HEK293 (cell line): ENCODE measurements around the gene RBMS1.
A peak's percentile ranks its signal among the peaks of the same experiment; 100 is the strongest.

Source experiments
- CTCF ChIA-PET: fragments of 350-600 bp; formaldehyde crosslinking; extraction: SDS; loops from one replicate; lab custom pipeline; 2021; ENCODE audit warnings: antibody characterized with exemption; lab: Yijun Ruan, JAX
- POLR2A ChIA-PET: fragments of 300-600 bp; formaldehyde crosslinking; extraction: SDS; loops from one replicate; lab custom pipeline; 2020; ENCODE audit warnings: antibody characterized with exemption, inconsistent platforms; lab: Yijun Ruan, JAX
- H3K27ac ChIP-seq: fragments of 200-500 bp; sonication (Bioruptor generic); 2 replicates; pipeline ENCODE4 v1.5.1; 2014; ENCODE audit warnings: low read depth, low read length, control low read depth, inconsistent platforms; ENCODE audit errors: extremely low read depth
- H3K36me3 ChIP-seq, 2 experiments: fragments of 200-500 bp in 1 of 2; sonication (Bioruptor generic) in 1 of 2; 1 replicate in 1 of 2; 2 replicates in 1 of 2; pipeline ENCODE4 v1.5.1; 2014 to 2017; ENCODE audit warnings: inconsistent platforms in 2 of 2, low read length in 2 of 2; ENCODE audit not compliant: control insufficient read depth in 2 of 2, insufficient read depth in 1 of 2
- H3K4me1 ChIP-seq: fragments of 200-500 bp; sonication (Bioruptor generic); 2 replicates; pipeline ENCODE4 v1.5.1; 2014; ENCODE audit warnings: mild to moderate bottlenecking, low read length, inconsistent platforms; ENCODE audit not compliant: control insufficient read depth, insufficient read depth
- H3K4me3 ChIP-seq: 2 replicates; pipeline ENCODE4 v1.5.1; 2011; ENCODE audit warnings: low read depth, mild to moderate bottlenecking, control low read depth, low read length, moderate library complexity
- H3K9me3 ChIP-seq: fragments of 200-500 bp; sonication (Bioruptor generic); 2 replicates; pipeline ENCODE4 v1.5.1; 2014; ENCODE audit warnings: low read depth, low read length, inconsistent platforms; ENCODE audit not compliant: control insufficient read depth, insufficient read depth
- FEZF1 ChIP-seq: fragments of 450-650 bp; formaldehyde crosslinking; IDR thresholded peaks from 2 replicates; pipeline ENCODE4 v1.5.1; 2016; ENCODE audit warnings: missing biosample characterization, missing genetic modification characterization
- INSM2 ChIP-seq: fragments of 450-650 bp; formaldehyde crosslinking; IDR thresholded peaks from 2 replicates; pipeline ENCODE4 v1.5.1; 2016; ENCODE audit warnings: missing biosample characterization, missing genetic modification characterization
- KLF1 ChIP-seq: fragments of 450-650 bp; formaldehyde crosslinking; IDR thresholded peaks from 2 replicates; pipeline ENCODE4 v1.5.1; 2016; ENCODE audit warnings: missing biosample characterization, missing genetic modification characterization
- KLF10 ChIP-seq: fragments of 450-650 bp; IDR thresholded peaks from 2 replicates; pipeline ENCODE4 v1.5.1; 2018; ENCODE audit warnings: missing biosample characterization, mild to moderate bottlenecking, missing genetic modification characterization
- SCRT1 ChIP-seq: fragments of 450-650 bp; formaldehyde crosslinking; IDR thresholded peaks from 2 replicates; pipeline ENCODE4 v1.5.1; 2016; ENCODE audit warnings: missing biosample characterization, missing genetic modification characterization, borderline replicate concordance
- WT1 ChIP-seq: fragments of 450-650 bp; formaldehyde crosslinking; IDR thresholded peaks from 2 replicates; pipeline ENCODE4 v1.5.1; 2016; ENCODE audit warnings: missing biosample characterization, missing genetic modification characterization
- YY2 ChIP-seq: fragments of 450-650 bp; formaldehyde crosslinking; IDR thresholded peaks from 2 replicates; pipeline ENCODE4 v1.5.1; 2016; ENCODE audit warnings: missing biosample characterization, missing genetic modification characterization
- ZIC2 ChIP-seq: fragments of 450-650 bp; formaldehyde crosslinking; IDR thresholded peaks from 2 replicates; pipeline ENCODE4 v1.5.1; 2016; ENCODE audit warnings: missing biosample characterization, missing genetic modification characterization
- ZNF121 ChIP-seq: fragments of 450-650 bp; formaldehyde crosslinking; IDR thresholded peaks from 2 replicates; pipeline ENCODE4 v1.5.1; 2016; ENCODE audit warnings: missing biosample characterization, missing genetic modification characterization
- ZNF138 ChIP-seq: fragments of 450-650 bp; formaldehyde crosslinking; IDR thresholded peaks from 2 replicates; pipeline ENCODE4 v1.5.1; 2016; ENCODE audit warnings: missing biosample characterization, missing genetic modification characterization, borderline replicate concordance
- ZNF175 ChIP-seq: fragments of 450-650 bp; formaldehyde crosslinking; IDR thresholded peaks from 2 replicates; pipeline ENCODE4 v1.5.1; 2016; ENCODE audit warnings: missing biosample characterization, missing genetic modification characterization
- ZNF184 ChIP-seq: fragments of 450-650 bp; IDR thresholded peaks from 2 replicates; pipeline ENCODE4 v1.5.1; 2018; ENCODE audit warnings: missing biosample characterization, mild to moderate bottlenecking, missing genetic modification characterization
- ZNF221 ChIP-seq: fragments of 450-650 bp; formaldehyde crosslinking; IDR thresholded peaks from 2 replicates; pipeline ENCODE4 v1.5.1; 2017; ENCODE audit warnings: missing biosample characterization, missing genetic modification characterization, borderline replicate concordance
- ZNF292 ChIP-seq: fragments of 450-650 bp; formaldehyde crosslinking; IDR thresholded peaks from 2 replicates; pipeline ENCODE4 v1.5.1; 2016; ENCODE audit warnings: low read depth, missing biosample characterization, missing genetic modification characterization, borderline replicate concordance
- ZNF324 ChIP-seq: fragments of 450-650 bp; formaldehyde crosslinking; IDR thresholded peaks from 2 replicates; pipeline ENCODE4 v1.5.1; 2016; ENCODE audit warnings: missing biosample characterization, missing genetic modification characterization
- ZNF366 ChIP-seq: fragments of 450-650 bp; formaldehyde crosslinking; conservative IDR thresholded peaks from 2 replicates; pipeline ENCODE4 v1.5.1; 2016; ENCODE audit warnings: missing biosample characterization, missing genetic modification characterization
- ZNF416 ChIP-seq: fragments of 450-650 bp; formaldehyde crosslinking; IDR thresholded peaks from 2 replicates; pipeline ENCODE4 v1.5.1; 2016; ENCODE audit warnings: missing biosample characterization, missing genetic modification characterization
- ZNF501 ChIP-seq: fragments of 450-650 bp; formaldehyde crosslinking; IDR thresholded peaks from 2 replicates; pipeline ENCODE4 v1.5.1; 2016; ENCODE audit warnings: missing biosample characterization, missing genetic modification characterization
- ZNF529 ChIP-seq: fragments of 450-650 bp; formaldehyde crosslinking; IDR thresholded peaks from 2 replicates; pipeline ENCODE4 v1.5.1; 2017; ENCODE audit warnings: missing genetic modification characterization, missing biosample characterization; ENCODE audit not compliant: insufficient replicate concordance
- ZNF610 ChIP-seq: fragments of 450-650 bp; formaldehyde crosslinking; IDR thresholded peaks from 2 replicates; pipeline ENCODE4 v1.5.1; 2016; ENCODE audit warnings: missing biosample characterization, missing genetic modification characterization, borderline replicate concordance
- ZNF629 ChIP-seq: fragments of 450-650 bp; formaldehyde crosslinking; IDR thresholded peaks from 2 replicates; pipeline ENCODE4 v1.5.1; 2017; ENCODE audit warnings: missing biosample characterization, missing genetic modification characterization
- ZNF670 ChIP-seq: fragments of 450-650 bp; formaldehyde crosslinking; IDR thresholded peaks from 2 replicates; pipeline ENCODE4 v1.5.1; 2016; ENCODE audit warnings: missing biosample characterization, missing genetic modification characterization, low read depth
- ZNF704 ChIP-seq: fragments of 450-650 bp; formaldehyde crosslinking; IDR thresholded peaks from 2 replicates; pipeline ENCODE4 v1.5.1; 2016; ENCODE audit warnings: missing biosample characterization, missing genetic modification characterization
- ZNF776 ChIP-seq: fragments of 450-650 bp; formaldehyde crosslinking; IDR thresholded peaks from 2 replicates; pipeline ENCODE4 v1.5.0; 2017; ENCODE audit warnings: missing biosample characterization, missing genetic modification characterization, borderline replicate concordance
- ZXDB ChIP-seq: fragments of 450-650 bp; formaldehyde crosslinking; IDR thresholded peaks from 2 replicates; pipeline ENCODE4 v1.5.1; 2016; ENCODE audit warnings: missing biosample characterization, missing genetic modification characterization
- TF ChIP-seq, protein P1 (sequence below): fragments of 450-650 bp; formaldehyde crosslinking; IDR thresholded peaks from 2 replicates; pipeline ENCODE4 v1.5.1; 2016; ENCODE audit warnings: missing biosample characterization, missing genetic modification characterization
- TF ChIP-seq, protein P2 (sequence below): fragments of 450-650 bp; formaldehyde crosslinking; IDR thresholded peaks from 2 replicates; pipeline ENCODE4 v1.5.1; 2016; ENCODE audit warnings: missing biosample characterization, missing genetic modification characterization
- TF ChIP-seq, protein P3 (sequence below): fragments of 450-650 bp; formaldehyde crosslinking; IDR thresholded peaks from 2 replicates; pipeline ENCODE4 v1.5.1; 2017; ENCODE audit warnings: missing biosample characterization, missing genetic modification characterization

The RBMS1 gene

GRCh38 chr2:160405077-160405867, 88.3 kb downstream of the RBMS1 start:
- TF ChIP-seq ZNF221, result no peak
- no peak for TF ChIP-seq ZNF670 (tag by site-specific recombination)
- no peak for TF ChIP-seq ZNF629 (tag by site-specific recombination)
- no peak for TF ChIP-seq ZNF175 (tag by site-specific recombination)
- TF ChIP-seq, protein P1, sequence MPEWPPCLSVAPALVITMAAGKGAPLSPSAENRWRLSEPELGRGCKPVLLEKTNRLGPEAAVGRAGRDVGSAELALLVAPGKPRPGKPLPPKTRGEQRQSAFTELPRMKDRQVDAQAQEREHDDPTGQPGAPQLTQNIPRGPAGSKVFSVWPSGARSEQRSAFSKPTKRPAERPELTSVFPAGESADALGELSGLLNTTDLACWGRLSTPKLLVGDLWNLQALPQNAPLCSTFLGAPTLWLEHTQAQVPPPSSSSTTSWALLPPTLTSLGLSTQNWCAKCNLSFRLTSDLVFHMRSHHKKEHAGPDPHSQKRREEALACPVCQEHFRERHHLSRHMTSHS (tag by site-specific recombination), result no peak
- no peak for TF ChIP-seq WT1 (tag by site-specific recombination)
- no peak for TF ChIP-seq ZNF610
- no peak for TF ChIP-seq ZNF184 (tag by site-specific recombination)
- no peak for TF ChIP-seq ZIC2
- no peak for TF ChIP-seq ZNF121 (tag by site-specific recombination)
- TF ChIP-seq YY2 (tag by site-specific recombination), result no peak
- TF ChIP-seq ZNF776 (tag by site-specific recombination), result no peak
- TF ChIP-seq ZNF501, result no peak
- TF ChIP-seq ZNF529 (tag by site-specific recombination), result no peak
- TF ChIP-seq ZXDB, result no peak
- TF ChIP-seq ZNF292 (tag by site-specific recombination), result no peak
- TF ChIP-seq, protein P2, sequence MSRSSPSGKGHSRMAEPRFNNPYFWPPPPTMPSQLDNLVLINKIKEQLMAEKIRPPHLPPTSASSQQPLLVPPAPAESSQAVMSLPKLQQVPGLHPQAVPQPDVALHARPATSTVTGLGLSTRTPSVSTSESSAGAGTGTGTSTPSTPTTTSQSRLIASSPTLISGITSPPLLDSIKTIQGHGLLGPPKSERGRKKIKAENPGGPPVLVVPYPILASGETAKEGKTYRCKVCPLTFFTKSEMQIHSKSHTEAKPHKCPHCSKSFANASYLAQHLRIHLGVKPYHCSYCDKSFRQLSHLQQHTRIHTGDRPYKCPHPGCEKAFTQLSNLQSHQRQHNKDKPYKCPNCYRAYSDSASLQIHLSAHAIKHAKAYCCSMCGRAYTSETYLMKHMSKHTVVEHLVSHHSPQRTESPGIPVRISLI (tag by site-specific recombination), result no peak
- no peak for TF ChIP-seq ZNF704 (tag by site-specific recombination)
- TF ChIP-seq SCRT1 (tag by site-specific recombination), result no peak
- Histone ChIP-seq H3K36me3 (no peaks in the 10 kb centered on the region), H3K4me3 (no peak overlapping the region), H3K9me3 (no peaks in the 10 kb centered on the region), H3K27ac (no peak overlapping the region), H3K4me1 (peaks cover 31% of the 10 kb centered on the region)
- CTCF ChIA-PET, result interaction anchor here (0.6 to 1.6 kb wide), 4 partner anchors 65 to 1549 kb away, joined by 3 to 4 read pairs (median 4); no protein-coding TSS in a partner anchor
- POLR2A ChIA-PET, result interaction anchor here (1.0 kb wide), 1 partner anchor 52 kb away, joined by 3 read pairs; no protein-coding TSS in a partner anchor

DNA sequence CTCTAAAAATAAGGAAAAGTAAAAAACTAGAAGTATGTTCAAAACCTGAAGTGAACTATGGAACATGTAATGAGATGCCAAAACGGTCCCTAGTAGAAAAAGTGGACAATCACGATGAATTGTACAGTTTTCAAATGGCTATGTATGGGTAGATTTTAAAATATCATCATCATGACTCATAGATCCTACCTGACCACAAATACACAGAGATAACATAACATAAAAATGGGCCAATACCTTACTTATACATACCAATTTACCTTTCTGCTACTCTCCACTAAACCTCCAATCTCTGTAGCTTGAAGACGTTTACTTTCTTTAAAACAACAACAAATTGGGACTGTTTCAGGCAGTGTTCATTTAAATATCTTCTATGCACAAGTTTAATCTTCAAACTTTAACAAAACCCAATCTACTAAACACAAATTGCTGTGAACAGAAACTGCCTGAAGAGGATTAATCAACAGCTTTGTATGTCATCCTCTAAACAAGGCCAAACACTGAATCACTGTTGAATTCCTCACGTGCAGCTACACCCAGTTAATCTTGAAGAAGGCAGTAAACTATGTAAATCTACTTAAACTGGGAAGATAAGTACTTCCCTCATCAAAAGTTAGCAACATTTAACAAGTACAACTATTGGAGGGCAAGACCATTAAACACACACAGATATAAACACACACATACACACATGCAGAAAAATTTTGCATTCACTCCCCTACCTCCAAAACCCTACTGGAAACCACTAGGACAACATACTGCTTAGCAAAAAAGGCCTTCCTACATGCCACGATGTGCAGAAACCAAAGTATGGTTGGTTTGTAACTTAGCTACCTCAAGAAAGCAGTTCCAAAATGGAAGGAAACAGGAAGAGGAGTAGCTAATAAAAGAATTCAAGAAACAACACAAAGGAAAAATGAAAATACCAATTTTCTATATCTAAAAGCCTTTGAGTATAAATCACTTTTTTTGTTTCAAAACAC, 90.3 kb downstream of the RBMS1 start:
- Histone ChIP-seq H3K9me3 (no peaks in the 10 kb centered on the region), H3K27ac (no peak overlapping the region), H3K4me1 (peaks cover 31% of the 10 kb centered on the region), H3K4me3 (no peak overlapping the region), H3K36me3 (no peaks in the 10 kb centered on the region)
- POLR2A ChIA-PET, result no interaction called here
- CTCF ChIA-PET, result interaction anchor here (0.7 to 1.6 kb wide), 2 partner anchors 42 to 79 kb away, joined by 3 read pairs; no protein-coding TSS in a partner anchor
- TF ChIP-seq KLF10 (tag by site-specific recombination), result no peak
- no peak for TF ChIP-seq ZNF138
- TF ChIP-seq KLF1 (tag by site-specific recombination), result peak; percentile 56; the same call in 1 of the 2 replicates
- TF ChIP-seq, protein P3, sequence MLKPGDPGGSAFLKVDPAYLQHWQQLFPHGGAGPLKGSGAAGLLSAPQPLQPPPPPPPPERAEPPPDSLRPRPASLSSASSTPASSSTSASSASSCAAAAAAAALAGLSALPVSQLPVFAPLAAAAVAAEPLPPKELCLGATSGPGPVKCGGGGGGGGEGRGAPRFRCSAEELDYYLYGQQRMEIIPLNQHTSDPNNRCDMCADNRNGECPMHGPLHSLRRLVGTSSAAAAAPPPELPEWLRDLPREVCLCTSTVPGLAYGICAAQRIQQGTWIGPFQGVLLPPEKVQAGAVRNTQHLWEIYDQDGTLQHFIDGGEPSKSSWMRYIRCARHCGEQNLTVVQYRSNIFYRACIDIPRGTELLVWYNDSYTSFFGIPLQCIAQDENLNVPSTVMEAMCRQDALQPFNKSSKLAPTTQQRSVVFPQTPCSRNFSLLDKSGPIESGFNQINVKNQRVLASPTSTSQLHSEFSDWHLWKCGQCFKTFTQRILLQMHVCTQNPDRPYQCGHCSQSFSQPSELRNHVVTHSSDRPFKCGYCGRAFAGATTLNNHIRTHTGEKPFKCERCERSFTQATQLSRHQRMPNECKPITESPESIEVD, result peak; percentile 81
- no peak for TF ChIP-seq INSM2 (tag by site-specific recombination)
- TF ChIP-seq ZNF366, result peak; percentile 13; the same call in 1 of the 2 replicates
- no peak for TF ChIP-seq ZNF416 (tag by site-specific recombination)
- TF ChIP-seq FEZF1, result no peak
- TF ChIP-seq ZNF324 (tag by site-specific recombination), result no peak
